Measurements from ENCODE around the gene ALDH16A1. TPM values are rescaled to one million over a fixed set of nuclear protein-coding genes. Genes with fewer than 3 reads are reported as not detected.

ALDH16A1 gene
- total and polyA plus RNA-seq, 2 of the 4 experiments (the other 2 are of a cell fraction), result 10.4 to 12.9 TPM

- BruUV-seq (replicated peaks), result no TSS peak
- Histone ChIP-seq H2AK9ac (replicated peaks; ENCODE audit: low read depth, low read length, poor library complexity) (no peak overlapping the region), H3K4me3 (ENCODE audit: insufficient read depth, low read depth, low read length) (no peak overlapping the region), H3K56ac (ENCODE audit: extremely low read depth, insufficient read depth, low read length) (no peak overlapping the region), H3K18ac (ENCODE audit: low read depth, low read length) (no peak overlapping the region), H3K9me1 (ENCODE audit: insufficient read depth, low read length) (peaks cover 10% of the 10 kb centered on the region), H3K4ac (ENCODE audit: low read depth, low read length) (no peak overlapping the region), H3K4me2 (ENCODE audit: low read depth, low read length) (no peak overlapping the region), H4K91ac (ENCODE audit: insufficient read depth, low read depth, low read length) (no peak overlapping the region), H2BK20ac (ENCODE audit: low read depth, low read length) (no peak overlapping the region), H4K8ac (ENCODE audit: low read depth in 2 of 2, low read length in 2 of 2) (no peak overlapping the region), H3K23ac (ENCODE audit: low read depth, low read length) (no peak overlapping the region), H3K36me3 (ENCODE audit: control insufficient read depth, insufficient read depth, low read length) (peaks cover 4% of the 10 kb centered on the region), H3K9ac (ENCODE audit: low read depth, low read length) (no peak overlapping the region), H2BK15ac (ENCODE audit: low read depth, low read length) (no peak overlapping the region), H4K5ac (ENCODE audit: low read depth, low read length) (no peak overlapping the region), H4K20me1 (ENCODE audit: insufficient read depth, low read length) (peaks cover 3% of the 10 kb centered on the region), H3K4me1 (ENCODE audit: control insufficient read depth, insufficient read depth, low read length) (peaks cover 2% of the 10 kb centered on the region; the same call in 1 of the 2 replicates), H3K14ac (replicated peaks; ENCODE audit: low read depth, low read length) (no peak overlapping the region), H3K27ac (ENCODE audit: insufficient read depth, low read length) (no peak overlapping the region), H3K9me3 (ENCODE audit: control insufficient read depth, insufficient read depth, low read length) (no peaks in the 10 kb centered on the region), H2BK5ac (ENCODE audit: low read depth, low read length, poor library complexity, severe bottlenecking) (no peak overlapping the region), H3K79me1 (ENCODE audit: low read depth in 1 of 2, low read length in 2 of 2) (peaks cover 13 to 35% of the 10 kb centered on the region in 2 experiments; a peak in 3 of 4 replicates), H2AK5ac (ENCODE audit: low read depth, low read length) (no peak overlapping the region), H2AFZ (replicated peaks; ENCODE audit: low read length, poor library complexity) (no peak overlapping the region), H2BK120ac (ENCODE audit: low read depth, low read length) (no peak overlapping the region), H3K27me3 (ENCODE audit: control insufficient read depth, insufficient read depth, low read length) (no peaks in the 10 kb centered on the region)
- POLR2A ChIA-PET (ENCODE audit: unreplicated experiment), result no interaction called here
- dilution Hi-C loops (cut with HindIII; ENCODE audit: low sequenced_read_pairs, unreplicated experiment), result no loop called here
- ATAC-seq (ENCODE audit: low read depth), result no peak
- CTCF ChIA-PET, result no interaction called here
- 100% methylated on average over 1 of the region's 6 CpGs; no CpG with 5 or more reads in 1 of the 2 experiments for WGBS, 2 experiments (ENCODE audit: extremely low coverage in 2 of 2, insufficient read length in 1 of 2)
- no peak for DNase-seq
- in situ Hi-C loops (cut with MboI; ENCODE audit: low sequenced_read_pairs), result loop anchor here (10.0 kb wide), 1 partner anchor 54 kb away; no protein-coding TSS in a partner anchor
- intact Hi-C loops (cut with micrococcal nuclease), result no loop called here
- TF ChIP-seq MAZ (IDR thresholded peaks at IDR 0.05; ENCODE audit: borderline replicate concordance, low read depth, low read length) (no peak), SMC3 (IDR thresholded peaks at IDR 0.05; ENCODE audit: low read depth, low read length) (no peak), CEBPB (IDR thresholded peaks at IDR 0.05; ENCODE audit: low read depth, low read length) (no peak), RAD21 (IDR thresholded peaks at IDR 0.05; ENCODE audit: low read length) (no peak), RFX5 (IDR thresholded peaks at IDR 0.05; ENCODE audit: low read depth, low read length) (no peak), CHD1 (IDR thresholded peaks at IDR 0.05; ENCODE audit: low read depth, low read length) (no peak), MAFK (IDR thresholded peaks at IDR 0.05; ENCODE audit: low read depth, low read length) (no peak), FOS (IDR thresholded peaks at IDR 0.05; ENCODE audit: low read depth, low read length) (no peak), MXI1 (IDR thresholded peaks at IDR 0.05; ENCODE audit: borderline replicate concordance, low read depth, low read length) (no peak), NFE2L2 (IDR thresholded peaks at IDR 0.05; ENCODE audit: low read depth, low read length) (no peak), BHLHE40 (IDR thresholded peaks at IDR 0.05; ENCODE audit: low read depth, low read length) (no peak)
- TF ChIP-seq, protein P1, sequence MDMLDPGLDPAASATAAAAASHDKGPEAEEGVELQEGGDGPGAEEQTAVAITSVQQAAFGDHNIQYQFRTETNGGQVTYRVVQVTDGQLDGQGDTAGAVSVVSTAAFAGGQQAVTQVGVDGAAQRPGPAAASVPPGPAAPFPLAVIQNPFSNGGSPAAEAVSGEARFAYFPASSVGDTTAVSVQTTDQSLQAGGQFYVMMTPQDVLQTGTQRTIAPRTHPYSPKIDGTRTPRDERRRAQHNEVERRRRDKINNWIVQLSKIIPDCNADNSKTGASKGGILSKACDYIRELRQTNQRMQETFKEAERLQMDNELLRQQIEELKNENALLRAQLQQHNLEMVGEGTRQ (IDR thresholded peaks at IDR 0.05; ENCODE audit: low read depth, low read length), result no peak
- TF ChIP-seq, protein P2, sequence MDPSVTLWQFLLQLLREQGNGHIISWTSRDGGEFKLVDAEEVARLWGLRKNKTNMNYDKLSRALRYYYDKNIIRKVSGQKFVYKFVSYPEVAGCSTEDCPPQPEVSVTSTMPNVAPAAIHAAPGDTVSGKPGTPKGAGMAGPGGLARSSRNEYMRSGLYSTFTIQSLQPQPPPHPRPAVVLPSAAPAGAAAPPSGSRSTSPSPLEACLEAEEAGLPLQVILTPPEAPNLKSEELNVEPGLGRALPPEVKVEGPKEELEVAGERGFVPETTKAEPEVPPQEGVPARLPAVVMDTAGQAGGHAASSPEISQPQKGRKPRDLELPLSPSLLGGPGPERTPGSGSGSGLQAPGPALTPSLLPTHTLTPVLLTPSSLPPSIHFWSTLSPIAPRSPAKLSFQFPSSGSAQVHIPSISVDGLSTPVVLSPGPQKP (IDR thresholded peaks at IDR 0.05; ENCODE audit: borderline replicate concordance, low read depth, low read length), result no peak
Measured at GRCh38 chr19:49448432-49448786, 4.6 kb upstream of the ALDH16A1 start.

Measured in IMR-90 (cell line).